Measurements from ENCODE around the gene CCND1.
"Not testable (repeated sequence)": the region's sequence is repeated elsewhere in the genome, so short reads cannot be mapped to it uniquely, and the experiment has no call there.

CCND1 gene

DNA sequence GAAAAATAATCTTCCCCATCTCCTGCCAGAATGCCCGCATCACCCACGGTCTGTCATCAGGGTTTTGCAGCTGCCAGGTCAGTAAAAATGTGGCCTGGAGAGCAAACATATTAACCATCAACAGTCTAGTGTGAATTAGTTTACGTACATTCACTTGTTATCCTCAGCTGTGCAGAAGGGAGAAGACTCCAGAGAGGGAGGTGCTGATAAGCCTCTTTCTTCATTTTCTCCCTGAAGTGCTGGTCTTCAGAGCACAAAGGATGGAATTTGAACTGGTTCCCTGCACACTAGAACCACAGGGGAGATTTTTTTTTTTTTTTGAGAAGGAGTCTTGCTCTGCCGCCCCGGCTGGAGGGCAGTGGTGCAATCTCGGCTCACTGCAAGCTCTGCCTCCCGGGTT lies 54.6 kb downstream of the CCND1 start:
- DNase-seq (ENCODE audit: low read depth): no peak
- no peak for TF ChIP-seq CTCF (IDR thresholded peaks at IDR 0.05; ENCODE audit: low read depth, low read length, missing control alignments)
- H3K4me3 ChIP-seq (ENCODE audit: low read depth, low read length): no peak overlapping the region

DNA sequence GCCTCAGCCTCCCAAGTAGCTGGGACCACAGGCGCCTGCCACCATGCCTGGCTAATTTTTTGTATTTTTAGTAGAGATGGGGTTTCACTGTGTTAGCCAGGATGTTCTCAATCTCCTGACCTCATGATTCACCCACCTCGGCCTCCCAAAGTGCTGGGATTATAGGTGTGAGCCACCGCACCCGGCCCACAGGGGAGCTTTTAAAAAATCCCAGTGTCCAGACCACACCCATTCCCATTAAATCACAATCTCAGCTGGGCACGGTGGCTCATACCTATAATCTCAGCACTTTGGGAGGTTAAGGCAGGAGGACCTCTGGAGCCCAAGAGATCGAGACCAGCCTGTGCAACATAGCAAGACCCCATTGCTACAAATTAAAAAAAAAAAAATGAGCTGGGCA lies 55.0 kb downstream of the CCND1 start:
- DNase-seq (ENCODE audit: low read depth): not testable (repeated sequence)

GRCh38 chr11:69696749-69697468 lies 56.0 kb downstream of the CCND1 start:
- no peak for DNase-seq (ENCODE audit: low read depth)
- no peak for TF ChIP-seq CTCF (IDR thresholded peaks at IDR 0.05; ENCODE audit: low read depth, low read length, missing control alignments)
- H3K4me3 ChIP-seq (ENCODE audit: low read depth, low read length): no peak overlapping the region

More for the DNA sequence above, 55.0 kb downstream of the CCND1 start:
- not testable (repeated sequence) for H3K4me3 ChIP-seq (ENCODE audit: low read depth, low read length)

GRCh38 chr11:69697469-69697843 lies 56.5 kb downstream of the CCND1 start:
- no peak for DNase-seq (ENCODE audit: low read depth)
- no peak overlapping the region for H3K4me3 ChIP-seq (ENCODE audit: low read depth, low read length)
- TF ChIP-seq CTCF (IDR thresholded peaks at IDR 0.05; ENCODE audit: low read depth, low read length, missing control alignments): no peak

DNA sequence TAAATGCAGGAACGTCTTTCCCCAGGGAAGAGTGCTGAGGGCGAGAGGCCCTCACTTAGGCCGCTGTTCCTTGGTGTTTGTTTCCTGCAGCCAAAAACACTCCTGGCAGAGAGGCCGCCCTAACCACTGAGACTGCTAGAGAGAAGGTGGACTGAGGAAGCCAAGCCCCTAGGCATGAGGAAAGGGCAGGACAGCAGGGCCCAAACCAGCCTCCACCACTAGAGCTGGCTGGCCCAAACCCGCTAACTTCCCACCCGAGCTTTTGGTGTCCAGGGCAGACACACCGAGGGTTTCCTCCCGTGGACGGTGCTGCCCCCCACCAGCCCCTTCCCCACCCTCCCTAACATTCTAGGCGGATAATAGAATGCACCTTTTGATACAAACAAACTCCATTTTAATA lies 56.9 kb downstream of the CCND1 start:
- no peak for DNase-seq (ENCODE audit: low read depth)
- H3K4me3 ChIP-seq (ENCODE audit: low read depth, low read length): no peak overlapping the region
- TF ChIP-seq CTCF (IDR thresholded peaks at IDR 0.05; ENCODE audit: low read depth, low read length, missing control alignments): no peak

DNA sequence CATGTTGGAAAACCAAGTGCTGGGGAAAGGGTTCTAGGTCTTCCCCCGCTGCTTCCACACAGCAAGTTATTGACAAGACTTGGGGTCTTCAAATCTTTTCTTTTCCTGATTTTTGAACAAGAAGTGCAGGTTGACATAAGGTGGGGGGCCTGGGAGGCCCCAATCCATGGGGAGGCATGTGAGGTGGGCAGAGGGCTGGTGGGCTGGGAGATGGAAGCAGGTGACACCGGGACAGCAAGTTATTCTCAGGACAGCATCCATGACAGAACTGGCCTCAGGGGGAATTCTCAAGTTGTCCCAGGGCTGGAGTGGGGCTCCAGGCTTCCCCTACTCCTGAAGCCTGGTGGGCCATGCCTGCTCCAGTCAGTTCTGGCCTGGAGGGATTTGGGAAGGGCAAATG lies 57.4 kb downstream of the CCND1 start:
- DNase-seq (ENCODE audit: low read depth): no peak
- H3K4me3 ChIP-seq (ENCODE audit: low read depth, low read length): no peak overlapping the region

GRCh38 chr11:69699213-69699612 lies 58.3 kb downstream of the CCND1 start:
- no peak overlapping the region for H3K4me3 ChIP-seq (ENCODE audit: low read depth, low read length)
- no peak for DNase-seq (ENCODE audit: low read depth)
- TF ChIP-seq CTCF (IDR thresholded peaks at IDR 0.05; ENCODE audit: low read depth, low read length, missing control alignments): no peak

More for the DNA sequence above, 57.4 kb downstream of the CCND1 start:
- no peak for TF ChIP-seq CTCF (IDR thresholded peaks at IDR 0.05; ENCODE audit: low read depth, low read length, missing control alignments)

Data from GM12864 (cell line).